H1 (cell line): ENCODE data around the gene ZNF462. TPM values are rescaled to one million over a fixed set of nuclear protein-coding genes. Genes with fewer than 3 reads are reported as not detected.

ENCODE experiments used
- CREB1 ChIP-seq: IDR thresholded peaks from 2 replicates; pipeline ENCODE4 v1.6.1; 2012; ENCODE audit warnings: inconsistent platforms
- CTBP2 ChIP-seq: IDR thresholded peaks from 2 replicates; pipeline ENCODE4 v1.7.0; 2011; ENCODE audit warnings: borderline replicate concordance, mild to moderate bottlenecking, moderate library complexity, mixed read lengths, low read length; ENCODE audit not compliant: insufficient read depth, insufficient read length
- EGR1 ChIP-seq: IDR thresholded peaks from 2 replicates; pipeline ENCODE4 v1.6.1; 2011; ENCODE audit warnings: low read depth, low read length, borderline replicate concordance
- KDM1A ChIP-seq: fragments of 200-600, 300-600 bp; sonication (generic); IDR thresholded peaks from 2 replicates; pipeline ENCODE4 v1.7.1; 2016; ENCODE audit warnings: mild to moderate bottlenecking, low read length, borderline replicate concordance
- KDM5A ChIP-seq: fragments of 200-600 bp; IDR thresholded peaks from 2 replicates; pipeline ENCODE4 v1.7.1; 2012; ENCODE audit warnings: mild to moderate bottlenecking, low read length, inconsistent platforms, mixed read lengths
- POU5F1 ChIP-seq: IDR thresholded peaks from 2 replicates; pipeline ENCODE4 v1.6.1; 2011; ENCODE audit warnings: low read depth, mild to moderate bottlenecking, low read length, moderate library complexity
- RAD21 ChIP-seq, 2 experiments: IDR thresholded peaks in 1 of 2; conservative IDR thresholded peaks in 1 of 2; 2 replicates each; pipeline ENCODE4 v1.6.1; 2011; ENCODE audit warnings: low read depth in 2 of 2, low read length in 2 of 2, improper control_type of control experiment in 1 of 2, inconsistent platforms in 1 of 2, mild to moderate bottlenecking in 1 of 2, moderate library complexity in 1 of 2
- RBBP5 ChIP-seq: IDR thresholded peaks from 2 replicates; pipeline ENCODE4 v1.7.1; 2012; ENCODE audit warnings: low read depth, mild to moderate bottlenecking, inconsistent platforms, low read length, moderate library complexity, borderline replicate concordance
- RFX5 ChIP-seq: IDR thresholded peaks from 2 replicates; pipeline ENCODE4 v1.6.1; 2011; ENCODE audit warnings: low read depth, low read length, improper control_type of control experiment, borderline replicate concordance
- RXRA ChIP-seq: IDR thresholded peaks from 2 replicates; pipeline ENCODE4 v1.6.1; 2011; ENCODE audit warnings: low read depth, mild to moderate bottlenecking, low read length, moderate library complexity; ENCODE audit not compliant: insufficient read depth
- YY1 ChIP-seq: IDR thresholded peaks from 2 replicates; pipeline ENCODE4 v1.6.1; 2011; ENCODE audit warnings: low read depth, mild to moderate bottlenecking, low read length
- polyA plus RNA-seq, 7 experiments: library from polyadenylated mRNA; depleted of rRNA in 3 of 7; stranded (reverse) in 5 of 7; unstranded in 2 of 7; fragments of >200 nt in 5 of 7; fragments of 200-250 nt in 2 of 7; gene quantifications; 1 replicate in 5 of 7; 2 replicates in 1 of 7; 4 replicates in 1 of 7; pipeline versions ENCODE4 v1.2.1 to v1.2.3, GENCODE V29; 2011 to 2013; ENCODE audit warnings: missing spikeins in 2 of 7, mixed read lengths in 2 of 7
- total RNA-seq: library from RNA; stranded (reverse); fragmentation: NEBNext Ultra II Directional; extraction: Animal tissue kit (Norgen Biotek cat#: 25700); gene quantifications from 2 replicates; pipeline ENCODE4 v1.2.1, GENCODE V29; 2021
- TF ChIP-seq, protein P1 (sequence below): fragments of 300-600 bp; sonication (generic); IDR thresholded peaks from 2 replicates; pipeline ENCODE4 v1.7.1; 2012; ENCODE audit warnings: low read length, moderate library complexity, mild to moderate bottlenecking, inconsistent platforms; ENCODE audit not compliant: insufficient replicate concordance

ZNF462 gene
- total and polyA plus RNA-seq, 2 of the 8 experiments (the other 6 are each of a cell fraction or from before 2014, with no cell fraction given): 30.0 to 163 TPM

GRCh38 chr9:106818034-106818433 is 44.9 kb upstream of the ZNF462 start (continued):
- TF ChIP-seq, protein P1, sequence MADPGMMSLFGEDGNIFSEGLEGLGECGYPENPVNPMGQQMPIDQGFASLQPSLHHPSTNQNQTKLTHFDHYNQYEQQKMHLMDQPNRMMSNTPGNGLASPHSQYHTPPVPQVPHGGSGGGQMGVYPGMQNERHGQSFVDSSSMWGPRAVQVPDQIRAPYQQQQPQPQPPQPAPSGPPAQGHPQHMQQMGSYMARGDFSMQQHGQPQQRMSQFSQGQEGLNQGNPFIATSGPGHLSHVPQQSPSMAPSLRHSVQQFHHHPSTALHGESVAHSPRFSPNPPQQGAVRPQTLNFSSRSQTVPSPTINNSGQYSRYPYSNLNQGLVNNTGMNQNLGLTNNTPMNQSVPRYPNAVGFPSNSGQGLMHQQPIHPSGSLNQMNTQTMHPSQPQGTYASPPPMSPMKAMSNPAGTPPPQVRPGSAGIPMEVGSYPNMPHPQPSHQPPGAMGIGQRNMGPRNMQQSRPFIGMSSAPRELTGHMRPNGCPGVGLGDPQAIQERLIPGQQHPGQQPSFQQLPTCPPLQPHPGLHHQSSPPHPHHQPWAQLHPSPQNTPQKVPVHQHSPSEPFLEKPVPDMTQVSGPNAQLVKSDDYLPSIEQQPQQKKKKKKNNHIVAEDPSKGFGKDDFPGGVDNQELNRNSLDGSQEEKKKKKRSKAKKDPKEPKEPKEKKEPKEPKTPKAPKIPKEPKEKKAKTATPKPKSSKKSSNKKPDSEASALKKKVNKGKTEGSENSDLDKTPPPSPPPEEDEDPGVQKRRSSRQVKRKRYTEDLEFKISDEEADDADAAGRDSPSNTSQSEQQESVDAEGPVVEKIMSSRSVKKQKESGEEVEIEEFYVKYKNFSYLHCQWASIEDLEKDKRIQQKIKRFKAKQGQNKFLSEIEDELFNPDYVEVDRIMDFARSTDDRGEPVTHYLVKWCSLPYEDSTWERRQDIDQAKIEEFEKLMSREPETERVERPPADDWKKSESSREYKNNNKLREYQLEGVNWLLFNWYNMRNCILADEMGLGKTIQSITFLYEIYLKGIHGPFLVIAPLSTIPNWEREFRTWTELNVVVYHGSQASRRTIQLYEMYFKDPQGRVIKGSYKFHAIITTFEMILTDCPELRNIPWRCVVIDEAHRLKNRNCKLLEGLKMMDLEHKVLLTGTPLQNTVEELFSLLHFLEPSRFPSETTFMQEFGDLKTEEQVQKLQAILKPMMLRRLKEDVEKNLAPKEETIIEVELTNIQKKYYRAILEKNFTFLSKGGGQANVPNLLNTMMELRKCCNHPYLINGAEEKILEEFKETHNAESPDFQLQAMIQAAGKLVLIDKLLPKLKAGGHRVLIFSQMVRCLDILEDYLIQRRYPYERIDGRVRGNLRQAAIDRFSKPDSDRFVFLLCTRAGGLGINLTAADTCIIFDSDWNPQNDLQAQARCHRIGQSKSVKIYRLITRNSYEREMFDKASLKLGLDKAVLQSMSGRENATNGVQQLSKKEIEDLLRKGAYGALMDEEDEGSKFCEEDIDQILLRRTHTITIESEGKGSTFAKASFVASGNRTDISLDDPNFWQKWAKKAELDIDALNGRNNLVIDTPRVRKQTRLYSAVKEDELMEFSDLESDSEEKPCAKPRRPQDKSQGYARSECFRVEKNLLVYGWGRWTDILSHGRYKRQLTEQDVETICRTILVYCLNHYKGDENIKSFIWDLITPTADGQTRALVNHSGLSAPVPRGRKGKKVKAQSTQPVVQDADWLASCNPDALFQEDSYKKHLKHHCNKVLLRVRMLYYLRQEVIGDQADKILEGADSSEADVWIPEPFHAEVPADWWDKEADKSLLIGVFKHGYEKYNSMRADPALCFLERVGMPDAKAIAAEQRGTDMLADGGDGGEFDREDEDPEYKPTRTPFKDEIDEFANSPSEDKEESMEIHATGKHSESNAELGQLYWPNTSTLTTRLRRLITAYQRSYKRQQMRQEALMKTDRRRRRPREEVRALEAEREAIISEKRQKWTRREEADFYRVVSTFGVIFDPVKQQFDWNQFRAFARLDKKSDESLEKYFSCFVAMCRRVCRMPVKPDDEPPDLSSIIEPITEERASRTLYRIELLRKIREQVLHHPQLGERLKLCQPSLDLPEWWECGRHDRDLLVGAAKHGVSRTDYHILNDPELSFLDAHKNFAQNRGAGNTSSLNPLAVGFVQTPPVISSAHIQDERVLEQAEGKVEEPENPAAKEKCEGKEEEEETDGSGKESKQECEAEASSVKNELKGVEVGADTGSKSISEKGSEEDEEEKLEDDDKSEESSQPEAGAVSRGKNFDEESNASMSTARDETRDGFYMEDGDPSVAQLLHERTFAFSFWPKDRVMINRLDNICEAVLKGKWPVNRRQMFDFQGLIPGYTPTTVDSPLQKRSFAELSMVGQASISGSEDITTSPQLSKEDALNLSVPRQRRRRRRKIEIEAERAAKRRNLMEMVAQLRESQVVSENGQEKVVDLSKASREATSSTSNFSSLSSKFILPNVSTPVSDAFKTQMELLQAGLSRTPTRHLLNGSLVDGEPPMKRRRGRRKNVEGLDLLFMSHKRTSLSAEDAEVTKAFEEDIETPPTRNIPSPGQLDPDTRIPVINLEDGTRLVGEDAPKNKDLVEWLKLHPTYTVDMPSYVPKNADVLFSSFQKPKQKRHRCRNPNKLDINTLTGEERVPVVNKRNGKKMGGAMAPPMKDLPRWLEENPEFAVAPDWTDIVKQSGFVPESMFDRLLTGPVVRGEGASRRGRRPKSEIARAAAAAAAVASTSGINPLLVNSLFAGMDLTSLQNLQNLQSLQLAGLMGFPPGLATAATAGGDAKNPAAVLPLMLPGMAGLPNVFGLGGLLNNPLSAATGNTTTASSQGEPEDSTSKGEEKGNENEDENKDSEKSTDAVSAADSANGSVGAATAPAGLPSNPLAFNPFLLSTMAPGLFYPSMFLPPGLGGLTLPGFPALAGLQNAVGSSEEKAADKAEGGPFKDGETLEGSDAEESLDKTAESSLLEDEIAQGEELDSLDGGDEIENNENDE: no peak
- TF ChIP-seq KDM1A: no peak
- no peak for TF ChIP-seq POU5F1
- TF ChIP-seq RBBP5: no peak
- TF ChIP-seq RFX5: no peak
- no peak for TF ChIP-seq CTBP2
- TF ChIP-seq CREB1: no peak
- no peak for TF ChIP-seq RXRA
- no peak for TF ChIP-seq EGR1
- no peak for TF ChIP-seq RAD21 (IDR thresholded peaks at IDR 0.05 in 1 of 2, conservative IDR thresholded peaks at IDR 0.05 in 1 of 2; ENCODE audit: low read depth in 2 of 2, low read length in 2 of 2)
- TF ChIP-seq YY1: no peak
- no peak for TF ChIP-seq KDM5A
